ENCODE results near the gene DCBLD1. TPM values are rescaled to one million over a fixed set of nuclear protein-coding genes. Genes with fewer than 3 reads are reported as not detected.

Gene DCBLD1
- total RNA-seq, 2 experiments from 2014 or later = 1.9 to 2.4 TPM

DNA sequence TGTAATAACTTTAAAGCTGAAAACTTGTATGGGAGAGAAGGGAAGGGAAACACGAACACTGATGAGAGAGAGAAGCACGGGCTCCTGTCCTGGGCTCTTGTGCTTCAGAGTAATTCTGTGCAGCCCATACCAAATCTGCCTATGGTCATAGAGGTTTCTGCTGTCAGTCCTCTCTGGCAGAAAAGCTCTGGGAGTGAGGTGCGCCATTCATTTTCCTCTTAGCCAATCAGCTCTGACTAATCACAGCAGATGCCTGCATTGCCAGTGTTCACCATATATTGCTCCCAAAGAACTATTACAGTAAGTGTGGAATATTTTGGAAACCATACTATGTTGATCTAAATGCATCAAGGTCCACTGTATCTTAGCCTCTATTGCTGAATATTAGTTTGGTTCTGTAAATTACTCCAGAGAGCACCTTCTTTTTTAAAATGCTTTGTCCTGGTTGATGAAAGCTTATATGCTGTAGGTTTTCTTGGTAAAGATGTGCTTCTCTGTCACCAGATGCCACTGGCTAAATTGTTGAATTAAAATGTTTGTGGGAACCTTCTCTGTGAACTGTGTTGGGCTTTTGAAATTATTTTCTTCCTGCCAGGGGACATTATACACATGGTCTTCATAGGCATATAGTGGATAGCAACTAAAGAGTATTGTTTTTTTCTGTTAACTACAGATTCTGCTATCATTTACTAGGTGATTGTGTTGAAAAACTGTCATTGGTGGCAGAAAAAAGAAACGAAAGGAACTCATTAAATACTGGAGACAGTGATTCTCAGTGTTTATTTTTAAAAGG lies 38.3 kb downstream of the DCBLD1 start:
- no peaks in the 10 kb centered on the region for H3K9me3 Mint-ChIP-seq
- no peaks in the 10 kb centered on the region for H3K4me1 Mint-ChIP-seq
- no peaks in the 10 kb centered on the region for H3K36me3 Mint-ChIP-seq
- no peak for DNase-seq
- H3K4me3 Mint-ChIP-seq = no peak overlapping the region
- no peak overlapping the region for H3K27ac Mint-ChIP-seq
- H3K27me3 Mint-ChIP-seq = peaks cover 3% of the 10 kb centered on the region

DNA sequence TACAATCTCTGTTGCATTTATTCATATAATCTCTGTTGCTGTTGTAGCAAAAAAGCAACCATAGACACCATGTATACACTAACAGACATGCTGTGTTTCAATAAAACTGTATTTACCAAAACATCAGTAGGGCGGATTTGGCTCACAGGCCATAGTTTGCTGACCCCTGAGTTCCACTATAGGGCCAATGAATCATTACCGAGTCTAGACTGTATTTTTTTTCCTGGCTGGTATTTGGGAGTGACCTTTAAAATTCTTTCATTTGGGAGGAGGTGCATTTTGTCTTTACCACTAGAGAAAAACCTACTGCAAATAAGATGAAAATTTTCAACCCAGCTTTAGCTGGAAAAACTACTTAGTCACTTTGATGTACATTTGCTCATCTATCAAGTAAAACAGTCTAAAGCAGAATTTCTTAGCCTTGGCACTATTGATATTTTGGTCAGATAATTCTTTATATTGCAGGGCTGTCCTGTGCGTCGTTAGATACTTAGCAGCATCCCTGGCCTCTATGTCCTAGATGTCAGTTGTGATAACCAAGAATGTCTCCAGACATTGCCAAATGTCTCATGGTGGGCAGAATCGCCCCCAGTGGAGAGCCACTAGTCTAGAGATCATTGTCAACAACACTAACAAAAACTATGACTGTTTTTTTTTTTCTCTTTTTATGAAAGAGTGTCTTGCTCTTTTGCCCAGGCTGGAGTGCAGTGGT lies 39.5 kb downstream of the DCBLD1 start:
- Mint-ChIP-seq H3K4me1 (no peaks in the 10 kb centered on the region), H3K9me3 (no peaks in the 10 kb centered on the region), H3K4me3 (no peak overlapping the region), H3K27ac (no peak overlapping the region), H3K36me3 (no peaks in the 10 kb centered on the region), H3K27me3 (peaks cover 3% of the 10 kb centered on the region)
- DNase-seq = no peak

DNA sequence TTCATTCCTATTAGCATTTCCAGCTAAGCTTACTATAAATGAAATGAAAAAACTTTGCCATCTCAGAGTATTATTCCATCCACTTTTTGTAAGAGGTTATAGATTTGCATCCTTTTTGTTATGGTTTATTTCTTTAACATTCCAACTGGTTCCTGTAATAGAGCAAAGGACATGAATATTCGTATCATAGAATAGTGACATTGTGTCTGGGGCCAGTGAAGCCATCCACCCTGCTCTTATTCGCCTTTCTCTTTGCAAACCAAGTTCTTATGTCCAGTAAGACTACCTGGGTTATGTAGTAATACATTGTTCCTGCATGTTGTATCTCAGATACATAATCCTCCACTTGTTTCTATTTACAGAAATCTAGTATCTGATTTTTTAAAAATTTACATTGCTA lies 43.1 kb downstream of the DCBLD1 start:
- H3K27me3 Mint-ChIP-seq = peaks cover 3% of the 10 kb centered on the region
- no peak overlapping the region for H3K27ac Mint-ChIP-seq
- H3K4me3 Mint-ChIP-seq = no peak overlapping the region
- DNase-seq = no peak
- no peaks in the 10 kb centered on the region for H3K9me3 Mint-ChIP-seq
- no peaks in the 10 kb centered on the region for H3K4me1 Mint-ChIP-seq
- no peaks in the 10 kb centered on the region for H3K36me3 Mint-ChIP-seq

DNA sequence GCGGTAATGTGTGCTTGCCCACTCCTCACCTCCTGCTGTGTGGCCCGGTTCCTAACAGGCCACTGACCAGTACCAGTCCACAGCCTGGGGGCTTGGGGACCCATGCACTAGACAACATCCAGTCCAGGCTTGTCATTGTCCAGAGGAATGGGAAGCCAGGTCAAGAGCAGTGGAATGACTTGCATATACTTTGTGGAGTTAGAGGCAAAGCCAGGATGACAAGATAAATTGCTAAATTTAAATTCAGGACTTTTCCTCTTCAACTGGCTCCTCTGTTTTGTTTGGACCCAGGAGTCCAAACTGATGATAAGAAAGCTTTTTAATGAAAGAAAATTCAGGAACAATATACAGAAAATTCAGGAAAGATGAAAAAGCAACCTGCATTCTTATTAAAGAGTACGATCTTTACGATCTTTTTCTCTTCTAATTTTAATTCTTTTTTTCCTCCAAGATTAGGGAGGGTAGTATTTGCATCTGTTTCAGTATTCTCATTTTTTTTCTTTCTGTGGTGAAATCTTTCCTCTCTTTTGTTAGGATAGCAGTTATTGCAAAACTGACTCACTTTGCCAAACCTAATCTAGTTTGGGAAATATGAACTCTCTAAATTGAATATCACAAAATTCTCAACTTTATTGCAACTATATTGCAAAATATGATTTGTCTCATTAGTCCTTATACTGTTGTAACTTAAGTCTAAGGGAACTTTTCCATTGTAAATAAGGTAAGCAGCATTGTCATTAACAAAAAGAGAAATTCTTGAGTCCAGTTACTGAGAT lies 48.2 kb downstream of the DCBLD1 start:
- H3K4me1 Mint-ChIP-seq = peaks cover 4% of the 10 kb centered on the region
- H3K9me3 Mint-ChIP-seq = no peaks in the 10 kb centered on the region
- H3K27me3 Mint-ChIP-seq = no peaks in the 10 kb centered on the region
- no peak overlapping the region for H3K27ac Mint-ChIP-seq
- no peaks in the 10 kb centered on the region for H3K36me3 Mint-ChIP-seq
- no peak overlapping the region for H3K4me3 Mint-ChIP-seq
- no peak for DNase-seq

DNA sequence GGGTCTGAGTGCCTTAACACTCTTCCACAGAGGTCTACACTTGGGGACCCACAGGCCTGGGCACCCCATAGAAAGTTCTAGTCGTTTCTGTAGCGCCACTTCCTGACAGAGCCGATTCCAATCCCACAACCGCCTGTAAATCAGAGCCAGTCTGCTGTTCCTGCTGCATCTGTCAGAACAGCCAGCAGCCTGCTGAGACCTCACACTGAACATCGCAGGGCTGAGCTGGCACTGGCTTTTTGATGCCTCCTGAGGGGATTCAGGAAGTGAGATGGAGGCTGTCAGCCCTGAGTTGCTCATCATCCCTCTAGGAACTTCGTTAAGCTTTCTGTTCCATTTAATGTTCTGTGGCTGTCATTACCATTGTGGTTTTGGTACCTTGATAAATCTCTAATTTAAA lies 48.9 kb downstream of the DCBLD1 start:
- Mint-ChIP-seq H3K9me3 (no peaks in the 10 kb centered on the region), H3K36me3 (no peaks in the 10 kb centered on the region), H3K27ac (no peak overlapping the region)

DNA sequence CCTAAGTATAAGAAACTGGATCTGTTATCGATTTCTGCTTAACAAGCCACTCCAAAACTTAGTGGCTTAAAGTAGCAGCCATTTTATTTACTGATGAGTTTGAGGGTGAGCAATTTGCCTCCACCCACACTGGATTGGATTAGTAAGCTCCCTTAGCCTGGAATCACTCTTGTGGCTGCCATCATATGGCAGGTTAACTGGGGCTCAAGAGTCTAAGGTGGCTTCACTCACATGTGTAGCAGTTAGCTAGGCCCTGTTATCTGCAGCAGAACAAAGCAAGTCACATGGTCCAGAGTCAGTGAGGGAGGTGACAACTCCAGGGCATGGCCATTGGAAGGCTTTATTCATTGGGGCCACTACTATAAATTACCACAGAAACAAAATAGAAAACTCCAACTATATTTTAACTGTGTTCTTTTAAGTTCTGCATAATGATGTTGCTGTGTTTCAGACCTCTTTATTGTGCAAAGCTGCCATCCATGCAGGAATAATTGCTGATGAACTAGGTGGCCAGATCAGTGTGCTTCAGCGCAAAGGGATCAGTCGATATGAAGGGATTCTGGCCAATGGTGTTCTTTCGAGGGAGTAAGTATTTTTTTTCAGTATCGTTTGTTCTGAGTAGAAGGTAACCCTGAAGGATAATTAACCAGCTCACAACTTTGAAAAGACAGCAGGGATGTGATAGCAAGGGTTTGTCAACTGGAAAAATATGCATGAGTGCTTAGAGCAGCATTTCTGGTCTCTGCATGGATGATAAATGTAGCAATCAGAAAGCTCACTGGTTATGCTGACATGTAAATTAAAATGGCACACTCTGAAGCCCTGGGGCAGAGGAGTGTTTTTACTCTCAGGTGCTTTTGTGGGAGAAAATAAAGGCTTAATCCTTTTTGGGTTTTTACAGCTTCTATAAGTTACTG lies 49.6 kb downstream of the DCBLD1 start:
- Mint-ChIP-seq H3K9me3 (no peaks in the 10 kb centered on the region), H3K27me3 (no peaks in the 10 kb centered on the region), H3K4me3 (no peak overlapping the region), H3K27ac (no peak overlapping the region), H3K4me1 (peaks cover 4% of the 10 kb centered on the region), H3K36me3 (no peaks in the 10 kb centered on the region)
- no peak for DNase-seq

More for the DNA sequence above, 48.9 kb downstream of the DCBLD1 start:
- DNase-seq = no peak
- no peak overlapping the region for H3K4me3 Mint-ChIP-seq
- peaks cover 4% of the 10 kb centered on the region for H3K4me1 Mint-ChIP-seq
- no peaks in the 10 kb centered on the region for H3K27me3 Mint-ChIP-seq

DNA sequence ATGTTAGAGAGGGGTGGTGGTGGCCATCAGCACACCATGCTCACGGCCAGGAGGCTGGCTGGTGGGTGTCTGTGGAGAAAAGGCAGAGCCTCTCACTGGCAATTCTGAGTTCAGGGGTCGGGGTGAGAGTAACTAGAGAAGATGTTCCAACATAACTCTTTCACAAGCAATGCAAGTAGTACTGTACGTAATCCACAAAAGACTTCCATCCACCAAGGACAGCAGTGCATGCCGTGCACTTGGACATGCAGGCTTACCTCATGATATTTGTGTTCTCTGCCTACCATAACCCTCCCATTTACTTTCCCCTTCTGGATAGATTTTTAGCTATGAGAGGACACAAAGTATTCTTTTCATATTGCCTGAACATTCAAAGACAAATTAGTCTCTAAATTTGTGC lies 51.3 kb downstream of the DCBLD1 start:
- DNase-seq = no peak
- Mint-ChIP-seq H3K27me3 (peaks cover 6% of the 10 kb centered on the region), H3K4me3 (no peak overlapping the region), H3K36me3 (no peaks in the 10 kb centered on the region), H3K27ac (no peak overlapping the region), H3K9me3 (no peaks in the 10 kb centered on the region), H3K4me1 (peaks cover 4% of the 10 kb centered on the region)

DNA sequence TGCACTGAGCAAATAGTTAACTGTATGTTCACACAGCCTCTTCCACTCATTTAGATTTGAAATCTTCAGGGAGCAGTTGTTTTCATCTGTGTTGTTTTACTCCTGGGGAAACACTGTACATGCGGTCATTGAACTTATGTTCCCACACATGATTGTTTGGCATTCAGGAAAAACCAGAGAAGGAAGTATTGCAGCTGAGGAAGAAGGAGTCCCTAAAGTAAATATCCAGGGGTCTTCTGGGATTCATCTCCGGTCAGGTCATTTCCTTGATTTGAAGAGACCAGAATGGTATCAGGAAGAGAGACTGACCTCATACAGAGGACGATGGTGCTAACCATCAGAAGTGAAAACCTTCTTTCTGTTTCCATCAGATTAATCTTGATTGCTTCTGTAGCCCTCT lies 52.5 kb downstream of the DCBLD1 start:
- no peak for DNase-seq

DNA sequence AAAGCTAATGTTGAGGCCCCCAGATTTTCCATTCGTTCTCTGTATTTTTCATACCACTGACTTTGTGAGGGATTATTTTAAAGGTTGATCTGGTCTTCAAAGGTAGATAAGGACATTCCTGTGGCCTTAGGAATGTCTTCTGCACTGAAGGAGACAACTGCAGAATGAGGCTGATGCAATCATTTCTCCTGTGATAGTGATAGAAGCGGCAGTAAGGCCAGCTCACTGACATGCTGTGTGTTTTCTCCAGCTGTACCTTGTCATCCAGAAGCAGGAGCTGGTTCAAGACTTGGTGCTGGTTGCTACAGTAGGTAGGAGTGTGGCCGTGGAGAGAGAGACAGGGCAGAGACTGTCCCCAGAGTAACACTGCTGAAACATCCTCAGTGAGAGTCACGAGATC lies 53.8 kb downstream of the DCBLD1 start:
- no peak overlapping the region for H3K4me3 Mint-ChIP-seq
- peaks cover 6% of the 10 kb centered on the region for H3K27me3 Mint-ChIP-seq
- peaks cover 2% of the 10 kb centered on the region for H3K4me1 Mint-ChIP-seq
- no peak overlapping the region for H3K27ac Mint-ChIP-seq
- H3K9me3 Mint-ChIP-seq = no peaks in the 10 kb centered on the region
- no peak for DNase-seq
- no peaks in the 10 kb centered on the region for H3K36me3 Mint-ChIP-seq

More for the DNA sequence above, 52.5 kb downstream of the DCBLD1 start:
- Mint-ChIP-seq H3K4me3 (no peak overlapping the region), H3K36me3 (no peaks in the 10 kb centered on the region), H3K4me1 (peaks cover 4% of the 10 kb centered on the region), H3K27ac (no peak overlapping the region), H3K27me3 (peaks cover 6% of the 10 kb centered on the region), H3K9me3 (no peaks in the 10 kb centered on the region)

DNA sequence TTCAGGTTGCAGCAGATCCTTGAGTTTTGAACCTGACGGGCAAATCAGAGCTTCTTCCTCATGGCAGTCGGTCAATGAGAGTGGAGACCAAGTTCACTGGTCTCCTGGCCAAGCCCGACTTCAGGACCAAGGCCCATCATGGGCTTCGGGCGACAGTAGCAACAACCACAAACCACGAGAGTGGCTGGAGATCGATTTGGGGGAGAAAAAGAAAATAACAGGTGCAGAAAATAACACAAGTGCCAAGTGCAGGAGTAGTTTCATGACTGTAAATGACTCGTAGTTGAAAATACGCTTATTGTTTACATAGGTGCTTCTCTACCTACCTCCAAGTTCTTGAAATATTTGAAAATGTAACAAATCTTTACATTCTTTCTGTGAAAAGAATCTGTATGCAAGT lies 56.1 kb downstream of the DCBLD1 start:
- DNase-seq = no peak
- Mint-ChIP-seq H3K9me3 (no peaks in the 10 kb centered on the region), H3K4me1 (no peaks in the 10 kb centered on the region), H3K27me3 (peaks cover 6% of the 10 kb centered on the region), H3K4me3 (no peak overlapping the region), H3K27ac (no peak overlapping the region), H3K36me3 (no peaks in the 10 kb centered on the region)

DNA sequence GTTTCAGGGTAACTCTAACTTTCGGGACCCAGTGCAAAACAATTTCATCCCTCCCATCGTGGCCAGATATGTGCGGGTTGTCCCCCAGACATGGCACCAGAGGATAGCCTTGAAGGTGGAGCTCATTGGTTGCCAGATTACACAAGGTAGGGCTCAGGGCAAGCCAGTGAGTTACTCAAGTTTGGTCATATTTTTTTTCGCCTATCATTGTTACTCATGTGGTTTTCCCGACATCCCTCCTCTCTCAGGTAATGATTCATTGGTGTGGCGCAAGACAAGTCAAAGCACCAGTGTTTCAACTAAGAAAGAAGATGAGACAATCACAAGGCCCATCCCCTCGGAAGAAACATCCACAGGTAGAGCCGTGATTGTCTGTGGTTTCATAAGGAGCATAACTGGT lies 58.2 kb downstream of the DCBLD1 start:
- Mint-ChIP-seq H3K27me3 (peaks cover 6% of the 10 kb centered on the region), H3K4me1 (no peaks in the 10 kb centered on the region), H3K4me3 (no peak overlapping the region), H3K36me3 (no peaks in the 10 kb centered on the region), H3K27ac (no peak overlapping the region), H3K9me3 (no peaks in the 10 kb centered on the region)
- DNase-seq = no peak

DNA sequence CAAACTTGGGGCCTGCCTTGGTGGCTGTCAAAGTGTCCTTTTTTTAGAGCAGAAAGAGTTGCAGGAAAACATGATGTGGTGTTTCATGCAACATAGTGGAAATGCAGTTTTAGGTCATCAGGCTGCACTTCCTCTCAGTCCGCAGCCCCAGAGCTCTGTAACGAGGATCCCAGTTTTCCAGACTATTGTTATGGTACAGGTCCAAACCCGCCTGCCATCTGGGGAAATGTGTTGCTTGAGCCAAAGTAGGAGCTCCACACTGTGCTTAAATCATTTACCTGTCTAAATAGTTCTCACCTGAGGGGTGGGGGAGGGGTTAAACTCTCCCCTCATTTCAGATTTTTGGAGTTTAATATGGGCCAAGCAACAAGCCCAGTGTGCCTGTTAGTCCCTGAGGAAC lies 60.0 kb downstream of the DCBLD1 start:
- peaks cover 3% of the 10 kb centered on the region for H3K36me3 Mint-ChIP-seq
- DNase-seq = no peak
- H3K27ac Mint-ChIP-seq = no peak overlapping the region
- H3K4me3 Mint-ChIP-seq = no peak overlapping the region
- peaks cover 9% of the 10 kb centered on the region for H3K4me1 Mint-ChIP-seq
- peaks cover 15% of the 10 kb centered on the region for H3K27me3 Mint-ChIP-seq
- H3K9me3 Mint-ChIP-seq = no peaks in the 10 kb centered on the region

DNA sequence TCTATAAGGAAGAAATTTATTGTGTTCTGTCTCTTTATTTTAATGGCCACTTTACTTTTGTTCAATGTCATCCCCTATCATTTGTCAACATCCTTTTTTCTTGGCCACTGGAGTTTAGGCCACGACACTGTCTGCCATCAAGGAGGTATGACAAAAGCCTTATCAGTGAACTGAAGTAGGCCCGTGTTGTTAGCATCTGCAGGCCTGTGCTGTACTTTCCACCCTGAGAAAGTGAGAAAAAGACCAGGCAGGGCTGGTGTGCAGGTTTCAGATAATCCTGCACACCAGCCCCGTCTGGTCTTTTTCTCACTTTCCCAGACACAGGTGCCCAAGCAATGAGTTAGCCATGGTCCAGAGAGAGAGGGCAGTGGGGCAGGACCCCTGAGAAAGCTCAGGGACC lies 62.2 kb downstream of the DCBLD1 start:
- H3K4me3 Mint-ChIP-seq = no peak overlapping the region
- peaks cover 10% of the 10 kb centered on the region for H3K27me3 Mint-ChIP-seq
- H3K27ac Mint-ChIP-seq = no peak overlapping the region
- no peaks in the 10 kb centered on the region for H3K9me3 Mint-ChIP-seq
- peaks cover 27% of the 10 kb centered on the region for H3K4me1 Mint-ChIP-seq
- DNase-seq = no peak
- H3K36me3 Mint-ChIP-seq = peaks cover 3% of the 10 kb centered on the region

DNA sequence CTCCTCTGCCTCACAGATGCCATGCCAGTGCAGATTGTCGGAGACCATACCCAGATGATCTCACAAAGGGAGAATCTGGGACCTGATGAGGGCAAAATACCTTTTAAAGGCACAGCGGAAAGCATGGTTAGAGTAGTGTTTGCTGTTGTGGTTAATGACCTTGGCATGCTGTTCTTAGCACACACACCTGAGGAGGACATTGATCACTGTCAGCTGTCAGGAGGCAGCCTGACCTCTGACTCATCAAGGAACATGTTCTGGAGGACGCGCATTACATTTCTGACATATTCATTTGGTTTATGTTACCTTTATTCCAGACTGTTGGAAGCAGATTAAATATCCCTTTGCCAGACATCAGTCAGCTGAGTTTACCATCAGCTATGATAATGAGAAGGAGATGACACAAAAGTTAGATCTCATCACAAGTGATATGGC lies 62.7 kb downstream of the DCBLD1 start:
- peaks cover 10% of the 10 kb centered on the region for H3K27me3 Mint-ChIP-seq
- H3K4me3 Mint-ChIP-seq = no peak overlapping the region
- no peak overlapping the region for H3K27ac Mint-ChIP-seq
- DNase-seq = no peak
- H3K4me1 Mint-ChIP-seq = peaks cover 31% of the 10 kb centered on the region
- H3K36me3 Mint-ChIP-seq = peaks cover 3% of the 10 kb centered on the region
- H3K9me3 Mint-ChIP-seq = no peaks in the 10 kb centered on the region
